GM12878 (cell line): ENCODE measurements around the gene FCAR.

Experiments used
- CTCF ChIP-seq, 3 experiments: IDR thresholded peaks in 2 of 3; conservative IDR thresholded peaks in 1 of 3; 2 replicates each; pipeline ENCODE4 v1.5.1; 2011; ENCODE audit warnings: low read depth in 3 of 3, low read length in 3 of 3, mild to moderate bottlenecking in 3 of 3, control low read depth in 2 of 3, moderate library complexity in 2 of 3, inconsistent platforms in 1 of 3, mixed read lengths in 1 of 3; ENCODE audit not compliant: control insufficient read depth in 2 of 3, insufficient read depth in 1 of 3; ENCODE audit errors: extremely low read depth in 1 of 3
- FOS ChIP-seq: IDR thresholded peaks from 3 replicates; pipeline ENCODE4 v1.6.1; 2011; ENCODE audit warnings: borderline replicate concordance; ENCODE audit not compliant: insufficient read length; ENCODE audit errors: extremely low read depth

- no peak for TF ChIP-seq CTCF (IDR thresholded peaks at IDR 0.05 in 2 of 3, conservative IDR thresholded peaks at IDR 0.05 in 1 of 3; ENCODE audit: control insufficient read depth in 2 of 3, extremely low read depth in 1 of 3, insufficient read depth in 1 of 3, low read depth in 3 of 3, low read length in 3 of 3)
- TF ChIP-seq FOS = no peak
Observed at GRCh38 chr19:54905421-54905802, 31.4 kb downstream of the FCAR start.
